AG09319 (cell line): Measurements from ENCODE around the gene NUDT12.

ENCODE experiments used
- DNase-seq: peaks from one replicate; pipeline ENCODE4 v3.0.0-alpha.2; 2010; ENCODE audit warnings: low read depth; ENCODE audit errors: extremely low read depth
- CTCF ChIP-seq: IDR thresholded peaks from 2 replicates; pipeline ENCODE4 v1.5.1; 2011; ENCODE audit warnings: low read depth, mild to moderate bottlenecking, inconsistent platforms, low read length, moderate library complexity

Gene NUDT12

GRCh38 chr5:103571730-103572129 lies 9.1 kb upstream of the NUDT12 start:
- no peak for TF ChIP-seq CTCF

GRCh38 chr5:103569313-103570060 lies 6.9 kb upstream of the NUDT12 start:
- no peak for TF ChIP-seq CTCF
- DNase-seq: no peak

More at GRCh38 chr5:103571730-103572129, 9.1 kb upstream of the NUDT12 start:
- DNase-seq: no peak

GRCh38 chr5:103565719-103566118 lies 3.1 kb upstream of the NUDT12 start:
- TF ChIP-seq CTCF: no peak

GRCh38 chr5:103561685-103562452 lies 720 bp downstream of the NUDT12 start:
- DNase-seq: no peak
- TF ChIP-seq CTCF: no peak

More at GRCh38 chr5:103565719-103566118, 3.1 kb upstream of the NUDT12 start:
- DNase-seq: no peak

GRCh38 chr5:103560826-103561225 lies 1.8 kb downstream of the NUDT12 start:
- DNase-seq: no peak
- no peak for TF ChIP-seq CTCF

- no peak for DNase-seq
- no peak for TF ChIP-seq CTCF
These were observed 15.7 kb downstream of the NUDT12 start for GRCh38 chr5:103546858-103547257.

- no peak for DNase-seq
- no peak for TF ChIP-seq CTCF
These were observed 20.1 kb downstream of the NUDT12 start for GRCh38 chr5:103542441-103542840.
